NCI-H1105 treated with DMSO at 0.1 percent for 48 hours (cell line): Measurements from ENCODE around the gene VMP1.

ENCODE experiments used
- DNase-seq: peaks from one replicate; lab custom pipeline; 2025; lab: John Stamatoyannopoulos, UW

The VMP1 gene

GRCh38 chr17:59711936-59712335, 4.5 kb downstream of the VMP1 start:
- DNase-seq: no peak

- no peak for DNase-seq
These were observed 5.4 kb downstream of the VMP1 start for GRCh38 chr17:59712862-59713261.

- no peak for DNase-seq
These were observed 6.8 kb downstream of the VMP1 start for GRCh38 chr17:59714255-59714654.

GRCh38 chr17:59716427-59716826, 9.0 kb downstream of the VMP1 start:
- no peak for DNase-seq

- DNase-seq: no peak
These were observed 12.1 kb downstream of the VMP1 start for GRCh38 chr17:59719526-59719925.

- DNase-seq: no peak
These were observed 15.2 kb downstream of the VMP1 start for GRCh38 chr17:59722623-59723022.

- no peak for DNase-seq
These were observed 15.6 kb downstream of the VMP1 start for GRCh38 chr17:59723041-59723440.

- no peak for DNase-seq
These were observed 16.2 kb downstream of the VMP1 start for GRCh38 chr17:59723607-59724006.

- DNase-seq: no peak
These were observed 18.2 kb downstream of the VMP1 start for GRCh38 chr17:59725691-59726090.

GRCh38 chr17:59727817-59728533, 20.5 kb downstream of the VMP1 start:
- no peak for DNase-seq

GRCh38 chr17:59730268-59730834, 22.9 kb downstream of the VMP1 start:
- no peak for DNase-seq

- DNase-seq: no peak
These were observed 26.2 kb downstream of the VMP1 start for GRCh38 chr17:59733697-59734096.

GRCh38 chr17:59734226-59734625, 26.8 kb downstream of the VMP1 start:
- DNase-seq: no peak

GRCh38 chr17:59737324-59737723, 29.9 kb downstream of the VMP1 start:
- DNase-seq: no peak

- DNase-seq: no peak
These were observed 36.4 kb downstream of the VMP1 start for GRCh38 chr17:59743842-59744241.

GRCh38 chr17:59745040-59745439, 37.6 kb downstream of the VMP1 start:
- no peak for DNase-seq

- peak; percentile 22 for DNase-seq
These were observed 39.5 kb downstream of the VMP1 start for GRCh38 chr17:59746849-59747445.

GRCh38 chr17:59748591-59748990, 41.1 kb downstream of the VMP1 start:
- DNase-seq: no peak

GRCh38 chr17:59751955-59752413, 44.5 kb downstream of the VMP1 start:
- no peak for DNase-seq

GRCh38 chr17:59752446-59752845, 45.0 kb downstream of the VMP1 start:
- no peak for DNase-seq

GRCh38 chr17:59752922-59753321, 45.5 kb downstream of the VMP1 start:
- DNase-seq: no peak

- DNase-seq: peak; percentile 70
These were observed 46.3 kb downstream of the VMP1 start for GRCh38 chr17:59753522-59754467.
